DND-41 (cell line): Measurements from ENCODE around the gene CACNA1A.

Source experiments
- ATAC-seq: fragments of 200-7000 bp; cut with Tn5 transposase; 3 replicates; pipeline ENCODE4 v1.9.1; 2021; ENCODE audit warnings: low read depth; ENCODE audit not compliant: insufficient read depth
- DNase-seq: peaks from one replicate; pipeline ENCODE4 v3.0.0-alpha.2; 2020
- H2AFZ ChIP-seq: 2 replicates; pipeline ENCODE4 v1.6.0; 2012; ENCODE audit warnings: low read depth, low read length
- H3K27ac ChIP-seq: 2 replicates; pipeline ENCODE4 v1.5.1; 2012; ENCODE audit warnings: low read length, inconsistent platforms
- H3K27me3 ChIP-seq: fragments of 200-600 bp; sonication (generic); 2 replicates; pipeline ENCODE4 v1.6.0; 2012; ENCODE audit warnings: low read length, mild to moderate bottlenecking, inconsistent platforms; ENCODE audit not compliant: insufficient read depth, poor library complexity
- H3K36me3 ChIP-seq: 2 replicates; pipeline ENCODE4 v1.5.1; 2012; ENCODE audit warnings: low read length, inconsistent platforms; ENCODE audit not compliant: insufficient read depth
- H3K4me1 ChIP-seq: 2 replicates; pipeline ENCODE4 v1.5.1; 2012; ENCODE audit warnings: mild to moderate bottlenecking, low read length; ENCODE audit not compliant: insufficient read depth
- H3K4me2 ChIP-seq: 2 replicates; pipeline ENCODE4 v1.6.0; 2012; ENCODE audit warnings: mild to moderate bottlenecking, moderate library complexity, low read length, inconsistent platforms; ENCODE audit not compliant: insufficient read depth
- H3K4me3 ChIP-seq, 2 experiments: fragments of 200-600 bp in 1 of 2; shearing (Covaris generic) in 1 of 2; 2 replicates each; pipeline ENCODE4 v1.5.1; 2012 to 2016; ENCODE audit warnings: inconsistent platforms in 2 of 2, low read length in 2 of 2, mild to moderate bottlenecking in 2 of 2, low read depth in 1 of 2, moderate library complexity in 1 of 2
- H3K79me2 ChIP-seq: 2 replicates; pipeline ENCODE4 v1.6.0; 2012; ENCODE audit warnings: low read length, inconsistent platforms; ENCODE audit not compliant: insufficient read depth
- H3K9ac ChIP-seq: 2 replicates; pipeline ENCODE4 v1.6.0; 2012; ENCODE audit warnings: low read depth, mild to moderate bottlenecking, inconsistent platforms, low read length, moderate library complexity
- H3K9me3 ChIP-seq: 2 replicates; pipeline ENCODE4 v1.5.1; 2012; ENCODE audit warnings: low read length, moderate library complexity, mild to moderate bottlenecking, inconsistent platforms; ENCODE audit not compliant: insufficient read depth, severe bottlenecking
- H4K20me1 ChIP-seq: 2 replicates; pipeline ENCODE4 v1.6.0; 2012; ENCODE audit warnings: low read length; ENCODE audit not compliant: insufficient read depth
- CTCF ChIP-seq: IDR thresholded peaks from 2 replicates; pipeline ENCODE4 v1.5.1; 2012; ENCODE audit warnings: borderline replicate concordance, low read length, moderate library complexity, mild to moderate bottlenecking; ENCODE audit not compliant: poor library complexity, severe bottlenecking; ENCODE audit errors: extremely low read depth
- EZH2 ChIP-seq: IDR thresholded peaks from 3 replicates; pipeline ENCODE4 v1.6.1; 2012; ENCODE audit warnings: borderline replicate concordance, low read depth, mild to moderate bottlenecking, moderate library complexity, low read length, inconsistent platforms; ENCODE audit not compliant: severe bottlenecking

The CACNA1A gene

GRCh38 chr19:13420780-13421179 is 85.5 kb downstream of the CACNA1A start:
- TF ChIP-seq EZH2 (no peak), CTCF (no peak)
- no peak overlapping the region for H3K4me2 ChIP-seq
- H3K36me3 ChIP-seq = no peaks in the 10 kb centered on the region
- no peak overlapping the region for H3K4me3 ChIP-seq
- H3K27me3 ChIP-seq = no peaks in the 10 kb centered on the region
- no peak overlapping the region for H2AFZ ChIP-seq
- no peak overlapping the region for H3K27ac ChIP-seq
- H3K9me3 ChIP-seq = peaks cover 12% of the 10 kb centered on the region
- H3K9ac ChIP-seq = no peak overlapping the region
- no peaks in the 10 kb centered on the region for H3K4me1 ChIP-seq
- DNase-seq (no peak), ATAC-seq (no peak)
- H3K79me2 ChIP-seq = no peaks in the 10 kb centered on the region
- H4K20me1 ChIP-seq = no peaks in the 10 kb centered on the region

GRCh38 chr19:13417054-13417453 is 89.2 kb downstream of the CACNA1A start:
- H3K27me3 ChIP-seq = no peaks in the 10 kb centered on the region
- H3K27ac ChIP-seq = no peak overlapping the region
- H3K36me3 ChIP-seq = no peaks in the 10 kb centered on the region
- no peak overlapping the region for H3K9ac ChIP-seq
- no peak for ATAC-seq
- no peak overlapping the region for H3K4me2 ChIP-seq
- H4K20me1 ChIP-seq = no peaks in the 10 kb centered on the region
- no peaks in the 10 kb centered on the region for H3K4me1 ChIP-seq
- H3K4me3 ChIP-seq = no peak overlapping the region
- no peaks in the 10 kb centered on the region for H3K79me2 ChIP-seq
- H2AFZ ChIP-seq = no peak overlapping the region
- TF ChIP-seq EZH2 (no peak), CTCF (no peak)
- no peak for DNase-seq
- peaks cover 2% of the 10 kb centered on the region for H3K9me3 ChIP-seq

- no peak for ATAC-seq
- Histone ChIP-seq H3K9me3 (no peaks in the 10 kb centered on the region), H3K4me2 (no peak overlapping the region), H3K4me3 (no peak overlapping the region), H4K20me1 (no peaks in the 10 kb centered on the region), H3K27me3 (no peaks in the 10 kb centered on the region), H3K9ac (no peak overlapping the region), H3K4me1 (no peaks in the 10 kb centered on the region), H3K36me3 (no peaks in the 10 kb centered on the region), H3K27ac (no peak overlapping the region), H2AFZ (no peak overlapping the region), H3K79me2 (no peaks in the 10 kb centered on the region)
- TF ChIP-seq EZH2 = no peak
- TF ChIP-seq CTCF = no peak
- DNase-seq = no peak
These were observed 94.4 kb downstream of the CACNA1A start for GRCh38 chr19:13411899-13412298.

- Histone ChIP-seq H3K4me2 (no peak overlapping the region), H3K4me3 (no peak overlapping the region), H3K4me1 (no peaks in the 10 kb centered on the region), H3K9me3 (no peaks in the 10 kb centered on the region), H2AFZ (no peak overlapping the region), H3K79me2 (no peaks in the 10 kb centered on the region), H3K27me3 (no peaks in the 10 kb centered on the region), H3K9ac (no peak overlapping the region), H3K27ac (no peak overlapping the region), H4K20me1 (no peaks in the 10 kb centered on the region), H3K36me3 (no peaks in the 10 kb centered on the region)
- TF ChIP-seq EZH2 = no peak
- TF ChIP-seq CTCF = no peak
- no peak for ATAC-seq
- no peak for DNase-seq
These were observed 95.3 kb downstream of the CACNA1A start for GRCh38 chr19:13410946-13411345.
